ENCODE measurements around the gene PCBP3.

DNA sequence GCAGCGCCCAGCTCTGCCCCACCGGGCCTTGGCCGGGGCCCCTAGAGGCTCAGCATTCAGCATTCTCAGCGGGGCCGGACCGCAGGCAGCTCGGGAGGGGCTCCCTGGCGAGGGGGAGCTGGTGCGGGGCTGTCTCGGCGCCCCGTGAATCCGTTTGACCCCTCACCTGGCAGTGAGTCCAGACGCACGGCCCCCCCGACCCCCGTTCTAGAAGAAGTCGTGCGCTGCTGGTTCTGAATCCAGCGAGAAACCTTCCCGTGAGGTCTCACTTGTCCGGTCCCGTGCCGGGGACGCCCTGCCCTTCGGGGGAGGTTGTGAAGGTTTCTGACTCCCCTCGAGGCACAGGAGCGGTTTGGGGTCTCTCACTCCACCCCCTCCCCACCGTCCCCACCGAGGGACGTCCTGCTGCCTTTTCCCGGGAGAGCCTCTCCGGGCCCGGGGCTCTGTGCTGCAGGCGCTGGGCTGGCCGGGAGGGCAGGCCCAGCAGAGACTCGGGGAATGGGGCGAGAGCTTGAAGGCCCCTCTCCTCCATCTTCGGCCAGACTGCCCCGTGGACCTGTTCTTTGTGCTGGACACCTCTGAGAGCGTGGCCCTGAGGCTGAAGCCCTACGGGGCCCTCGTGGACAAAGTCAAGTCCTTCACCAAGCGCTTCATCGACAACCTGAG is 338.7 kb downstream of the PCBP3 start:
- TF ChIP-seq, protein P1, sequence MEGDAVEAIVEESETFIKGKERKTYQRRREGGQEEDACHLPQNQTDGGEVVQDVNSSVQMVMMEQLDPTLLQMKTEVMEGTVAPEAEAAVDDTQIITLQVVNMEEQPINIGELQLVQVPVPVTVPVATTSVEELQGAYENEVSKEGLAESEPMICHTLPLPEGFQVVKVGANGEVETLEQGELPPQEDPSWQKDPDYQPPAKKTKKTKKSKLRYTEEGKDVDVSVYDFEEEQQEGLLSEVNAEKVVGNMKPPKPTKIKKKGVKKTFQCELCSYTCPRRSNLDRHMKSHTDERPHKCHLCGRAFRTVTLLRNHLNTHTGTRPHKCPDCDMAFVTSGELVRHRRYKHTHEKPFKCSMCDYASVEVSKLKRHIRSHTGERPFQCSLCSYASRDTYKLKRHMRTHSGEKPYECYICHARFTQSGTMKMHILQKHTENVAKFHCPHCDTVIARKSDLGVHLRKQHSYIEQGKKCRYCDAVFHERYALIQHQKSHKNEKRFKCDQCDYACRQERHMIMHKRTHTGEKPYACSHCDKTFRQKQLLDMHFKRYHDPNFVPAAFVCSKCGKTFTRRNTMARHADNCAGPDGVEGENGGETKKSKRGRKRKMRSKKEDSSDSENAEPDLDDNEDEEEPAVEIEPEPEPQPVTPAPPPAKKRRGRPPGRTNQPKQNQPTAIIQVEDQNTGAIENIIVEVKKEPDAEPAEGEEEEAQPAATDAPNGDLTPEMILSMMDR (IDR thresholded peaks at IDR 0.05), result no peak
- TF ChIP-seq POLR2A (IDR thresholded peaks at IDR 0.05), result no peak

Data from lower leg skin (tissue), 3 donors.